Caki2 (cell line): ENCODE results near the gene NOTCH4. TPM values are rescaled to one million over a fixed set of nuclear protein-coding genes. Genes with fewer than 3 reads are reported as not detected.

Experiments used
- DNase-seq: peaks from one replicate; pipeline ENCODE4 v3.0.0-alpha.2; 2015; ENCODE audit warnings: low read depth
- in situ Hi-C: cut with HindIII; loops from 2 replicates; pipeline ENCODE4 v1.10.0; 2016; ENCODE audit warnings: low sequenced_read_pairs, low pct_unique_long_range_greater_than_20kb, mixed read lengths
- total RNA-seq: library from RNA; depleted of rRNA; stranded (reverse); fragments of >200 nt; shearing (Covaris generic); gene quantifications from 2 replicates; pipeline ENCODE4 v1.2.3, GENCODE V29; 2014; ENCODE audit warnings: low replicate concordance; rRNA removed

NOTCH4 gene
- total RNA-seq, 1 experiment from 2014 or later, result 0.71 TPM

GRCh38 chr6:32153564-32154513 lies 70.0 kb downstream of the NOTCH4 start, which contains the start of gene PPT2:
Gene PPT2, plus strand, starts transcription at chr6:32154141. Its CDS starts 454 bp downstream, at chr6:32154595.
- in situ Hi-C loops, result no loop called here
- peak; percentile 93 for DNase-seq

- peak; percentile 89 for DNase-seq
Measured at GRCh38 chr6:32152769-32153563, 70.9 kb downstream of the NOTCH4 start.

GRCh38 chr6:32151863-32152768 lies 71.8 kb downstream of the NOTCH4 start, which contains the start of gene PRRT1:
Gene PRRT1, minus strand, starts transcription at chr6:32151939. Its CDS starts 112 bp downstream, at chr6:32151827.
- in situ Hi-C loops, result no loop called here
- DNase-seq, result no peak

More at GRCh38 chr6:32152769-32153563, 70.9 kb downstream of the NOTCH4 start:
- in situ Hi-C loops, result no loop called here

GRCh38 chr6:32151181-32151862 lies 72.5 kb downstream of the NOTCH4 start:
- in situ Hi-C loops, result no loop called here
- no peak for DNase-seq

- in situ Hi-C loops, result no loop called here
- no peak for DNase-seq
Measured at GRCh38 chr6:32149932-32150870, 73.7 kb downstream of the NOTCH4 start.

- in situ Hi-C loops, result no loop called here
- no peak for DNase-seq
Measured at GRCh38 chr6:32149092-32149755, 74.6 kb downstream of the NOTCH4 start.

GRCh38 chr6:32148289-32149091 lies 75.4 kb downstream of the NOTCH4 start:
- in situ Hi-C loops, result no loop called here
- DNase-seq, result no peak

GRCh38 chr6:32147401-32148132 lies 76.3 kb downstream of the NOTCH4 start:
- DNase-seq, result no peak
- in situ Hi-C loops, result no loop called here

- no peak for DNase-seq
- in situ Hi-C loops, result no loop called here
Measured at GRCh38 chr6:32146687-32147086, 77.2 kb downstream of the NOTCH4 start.

GRCh38 chr6:32146287-32146686 lies 77.6 kb downstream of the NOTCH4 start:
- in situ Hi-C loops, result no loop called here
- DNase-seq, result no peak

Other genes starting within 250 kb of the NOTCH4 start
- gene C4A, start 242.0 kb downstream of the NOTCH4 start, total RNA-seq, result 0.30 TPM in 1 of 2 replicates, not detected in the other
- gene C4B, start 209.3 kb downstream of the NOTCH4 start, total RNA-seq, result not detected in 2 replicates
- not detected in 2 replicates for gene CYP21A2, start 185.7 kb downstream of the NOTCH4 start, total RNA-seq
- 0.90 and 1.4 TPM in 2 replicates for gene TNXB, start 114.7 kb downstream of the NOTCH4 start, total RNA-seq
- 9.2 and 9.7 TPM in 2 replicates for gene ATF6B, start 95.8 kb downstream of the NOTCH4 start, total RNA-seq
- gene FKBPL, start 93.8 kb downstream of the NOTCH4 start, total RNA-seq, result 19.5 and 22.7 TPM in 2 replicates
- not detected in 2 replicates for gene PRRT1, start 72.1 kb downstream of the NOTCH4 start, total RNA-seq
- 27.3 and 270 TPM in 2 replicates for gene PPT2, start 69.9 kb downstream of the NOTCH4 start, total RNA-seq
- gene EGFL8, start 59.5 kb downstream of the NOTCH4 start, total RNA-seq, result 1.5 and 3.6 TPM in 2 replicates
- 42.7 and 61.0 TPM in 2 replicates for gene AGPAT1, start 48.0 kb downstream of the NOTCH4 start, total RNA-seq
- 111 and 147 TPM in 2 replicates for gene RNF5, start 45.7 kb downstream of the NOTCH4 start, total RNA-seq
- gene AGER, start 39.8 kb downstream of the NOTCH4 start, total RNA-seq, result 1.7 and 1.9 TPM in 2 replicates
- 80.1 and 87.2 TPM in 2 replicates for gene PBX2, start 33.9 kb downstream of the NOTCH4 start, total RNA-seq
- gene GPSM3, start 31.4 kb downstream of the NOTCH4 start, total RNA-seq, result 0.14 and 3.4 TPM in 2 replicates
- not detected in 2 replicates for gene TSBP1, start 147.8 kb upstream of the NOTCH4 start, total RNA-seq
- not detected in 2 replicates for gene BTNL2, start 183.1 kb upstream of the NOTCH4 start, total RNA-seq
- gene HLA-DRA, start 215.8 kb upstream of the NOTCH4 start, total RNA-seq, result not detected in 2 replicates